Fibroblast of mammary gland (primary cell): ENCODE results near the gene GAS2L2.

Experiments used
- DNase-seq: peaks from one replicate; pipeline ENCODE4 v3.0.0-alpha.2; 2010; ENCODE audit warnings: low read depth
- H3K4me3 ChIP-seq: 2 replicates; pipeline ENCODE4 v1.5.1; 2011; ENCODE audit warnings: low read depth, mild to moderate bottlenecking, low read length, moderate library complexity; ENCODE audit not compliant: control insufficient read depth
- CTCF ChIP-seq: conservative IDR thresholded peaks from 2 replicates; pipeline ENCODE4 v1.5.1; 2011; ENCODE audit warnings: low read depth, low read length, inconsistent platforms; ENCODE audit not compliant: control insufficient read depth, insufficient read depth

Gene GAS2L2

GRCh38 chr17:35795871-35796265 is 42.8 kb upstream of the GAS2L2 start:
- DNase-seq, result no peak
- peak overlapping the region; percentile 23 for H3K4me3 ChIP-seq
- TF ChIP-seq CTCF, result no peak

GRCh38 chr17:35795007-35795870 is 42.2 kb upstream of the GAS2L2 start, which contains the start of gene MMP28:
Gene MMP28, minus strand, starts transcription at chr17:35795641. Its CDS starts 264 bp downstream, at chr17:35795377.
- DNase-seq, result no peak
- H3K4me3 ChIP-seq, result peak within 1 kb of the TSS; percentile 23
- TF ChIP-seq CTCF, result no peak

GRCh38 chr17:35793257-35793656 is 40.2 kb upstream of the GAS2L2 start:
- no peak for TF ChIP-seq CTCF
- no peak overlapping the region for H3K4me3 ChIP-seq

GRCh38 chr17:35791681-35792350 is 38.8 kb upstream of the GAS2L2 start:
- no peak overlapping the region for H3K4me3 ChIP-seq
- DNase-seq, result no peak
- no peak for TF ChIP-seq CTCF

More at GRCh38 chr17:35793257-35793656, 40.2 kb upstream of the GAS2L2 start:
- DNase-seq, result no peak

- no peak for TF ChIP-seq CTCF
- no peak overlapping the region for H3K4me3 ChIP-seq
- no peak for DNase-seq
These were observed 37.8 kb upstream of the GAS2L2 start for GRCh38 chr17:35790841-35791240.

GRCh38 chr17:35788477-35789368 is 35.7 kb upstream of the GAS2L2 start:
- peak; percentile 96 for DNase-seq
- no peak overlapping the region for H3K4me3 ChIP-seq
- TF ChIP-seq CTCF, result no peak
